Neural progenitor cell (in vitro differentiated cells): ENCODE results near the gene CPLANE1. TPM values are rescaled to one million over a fixed set of nuclear protein-coding genes. Genes with fewer than 3 reads are reported as not detected.

Experiments used
- DNase-seq: peaks from one replicate; pipeline ENCODE4 v3.0.0-alpha.2; 2016; ENCODE audit warnings: low spot score
- H2AFZ ChIP-seq: fragments of 200-600 bp; sonication (generic); replicated peaks from 2 replicates; pipeline ENCODE4 v1.6.1; 2016; ENCODE audit warnings: antibody characterized with exemption
- H3F3A ChIP-seq: fragments of 200-600 bp; sonication (generic); 2 replicates; pipeline ENCODE4 v1.6.1; 2016; ENCODE audit warnings: antibody characterized with exemption, low read depth
- H3K27ac ChIP-seq: fragments of 200-600 bp; sonication (generic); 2 replicates; pipeline ENCODE4 v1.5.1; 2016; ENCODE audit warnings: mild to moderate bottlenecking
- H3K27me3 ChIP-seq: fragments of 200-600 bp; sonication (generic); 2 replicates; pipeline ENCODE4 v1.6.1; 2016; ENCODE audit warnings: mild to moderate bottlenecking, moderate library complexity
- H3K36me3 ChIP-seq: fragments of 200-600 bp; sonication (generic); 2 replicates; pipeline ENCODE4 v1.5.1; 2016
- H3K4me1 ChIP-seq: fragments of 200-600 bp; sonication (generic); 2 replicates; pipeline ENCODE4 v1.6.1; 2016; ENCODE audit warnings: mixed run types
- H3K4me2 ChIP-seq: fragments of 200-600 bp; sonication (generic); 2 replicates; pipeline ENCODE4 v1.6.1; 2016
- H3K4me3 ChIP-seq: fragments of 200-600 bp; sonication (generic); 2 replicates; pipeline ENCODE4 v1.5.1; 2016
- H3K79me2 ChIP-seq: fragments of 200-600 bp; sonication (generic); 2 replicates; pipeline ENCODE4 v1.6.1; 2016; ENCODE audit warnings: low read depth
- H3K9ac ChIP-seq: fragments of 200-600 bp; sonication (generic); 2 replicates; pipeline ENCODE4 v1.6.1; 2016
- H3K9me3 ChIP-seq: fragments of 200-600 bp; sonication (generic); 2 replicates; pipeline ENCODE4 v1.5.1; 2016; ENCODE audit warnings: low read depth
- H4K20me1 ChIP-seq: fragments of 200-600 bp; sonication (generic); 2 replicates; pipeline ENCODE4 v1.6.1; 2016; ENCODE audit warnings: low read depth
- H3K27ac Mint-ChIP-seq: 3 replicates; pipeline ENCODE4 v1.8.0; 2021; ENCODE audit warnings: mixed read lengths
- H3K27me3 Mint-ChIP-seq: 2 replicates; pipeline ENCODE4 v1.8.0; 2022; ENCODE audit warnings: low read depth, mild to moderate bottlenecking, inconsistent platforms, moderate library complexity, mixed read lengths; ENCODE audit not compliant: insufficient read depth
- H3K36me3 Mint-ChIP-seq: 3 replicates; pipeline ENCODE4 v1.8.0; 2021; ENCODE audit warnings: mixed read lengths
- H3K4me1 Mint-ChIP-seq: 3 replicates; pipeline ENCODE4 v1.8.0; 2021; ENCODE audit warnings: mixed read lengths
- H3K4me3 Mint-ChIP-seq: 3 replicates; pipeline ENCODE4 v1.8.0; 2021; ENCODE audit warnings: mild to moderate bottlenecking, moderate library complexity, mixed read lengths
- H3K9me3 Mint-ChIP-seq: 3 replicates; pipeline ENCODE4 v1.8.0; 2020; ENCODE audit warnings: mixed read lengths
- EZH2 ChIP-seq: fragments of 200-600 bp; sonication (generic); IDR thresholded peaks from 2 replicates; pipeline ENCODE4 v1.6.1; 2017; ENCODE audit warnings: antibody characterized with exemption, mild to moderate bottlenecking, moderate library complexity
- EZH2phosphoT487 ChIP-seq: fragments of 200-600 bp; sonication (generic); IDR thresholded peaks from 2 replicates; pipeline ENCODE4 v1.6.1; 2017; ENCODE audit warnings: antibody characterized with exemption
- total RNA-seq: library from RNA; depleted of rRNA; stranded (reverse); fragments of >200 nt; gene quantifications from 2 replicates; pipeline ENCODE4 v1.2.3, GENCODE V29; 2015; ENCODE audit warnings: low replicate concordance
- TF ChIP-seq, protein P1 (sequence below): fragments of 200-600 bp; sonication (generic); IDR thresholded peaks from 2 replicates; pipeline ENCODE4 v1.5.1; 2017; ENCODE audit warnings: antibody characterized with exemption, mild to moderate bottlenecking

CPLANE1 gene
- total RNA-seq, 1 donor from 2014 or later: 23.4 TPM

DNA sequence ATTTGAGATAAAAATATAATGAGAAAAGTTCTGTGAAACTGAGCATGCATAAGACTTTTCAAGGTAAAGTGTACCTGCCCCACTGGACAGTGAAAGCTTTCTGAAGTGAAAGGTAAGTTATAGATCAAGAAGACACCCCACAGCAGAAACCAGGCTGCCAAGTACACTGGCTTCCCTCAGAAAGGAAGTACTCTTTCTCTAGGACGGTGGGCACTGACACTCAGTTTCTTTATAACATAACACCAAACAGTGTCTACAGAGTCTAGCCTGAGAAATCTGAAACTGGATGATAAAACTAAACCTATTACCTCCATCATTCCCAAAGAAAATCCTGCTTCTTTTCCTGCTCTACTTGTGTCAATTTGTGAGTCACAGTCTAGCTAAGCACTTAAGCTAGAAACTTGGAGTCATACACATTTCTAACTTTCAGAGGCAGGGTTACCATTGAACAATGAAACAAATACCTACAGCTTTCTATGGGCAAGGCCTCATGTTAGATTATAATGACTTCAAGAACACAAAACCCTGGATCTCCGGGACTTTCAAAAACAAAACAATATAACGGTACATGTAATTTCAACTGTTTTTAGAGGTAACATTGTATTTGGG lies 136.7 kb downstream of the CPLANE1 start:
- H3K36me3 Mint-ChIP-seq: peaks cover 27% of the 10 kb centered on the region
- H3K4me1 Mint-ChIP-seq: no peaks in the 10 kb centered on the region
- no peaks in the 10 kb centered on the region for H3K9me3 Mint-ChIP-seq
- Histone ChIP-seq H3K27me3 (no peaks in the 10 kb centered on the region), H2AFZ (no peak overlapping the region), H3K4me2 (no peak overlapping the region), H4K20me1 (no peaks in the 10 kb centered on the region), H3K9me3 (no peaks in the 10 kb centered on the region), H3K27ac (no peak overlapping the region), H3K4me3 (no peak overlapping the region), H3F3A (no peaks in the 10 kb centered on the region), H3K36me3 (peaks cover 4% of the 10 kb centered on the region), H3K79me2 (no peaks in the 10 kb centered on the region), H3K9ac (no peak overlapping the region), H3K4me1 (no peaks in the 10 kb centered on the region)
- TF ChIP-seq EZH2phosphoT487: no peak
- no peak for TF ChIP-seq EZH2
- TF ChIP-seq, protein P1, sequence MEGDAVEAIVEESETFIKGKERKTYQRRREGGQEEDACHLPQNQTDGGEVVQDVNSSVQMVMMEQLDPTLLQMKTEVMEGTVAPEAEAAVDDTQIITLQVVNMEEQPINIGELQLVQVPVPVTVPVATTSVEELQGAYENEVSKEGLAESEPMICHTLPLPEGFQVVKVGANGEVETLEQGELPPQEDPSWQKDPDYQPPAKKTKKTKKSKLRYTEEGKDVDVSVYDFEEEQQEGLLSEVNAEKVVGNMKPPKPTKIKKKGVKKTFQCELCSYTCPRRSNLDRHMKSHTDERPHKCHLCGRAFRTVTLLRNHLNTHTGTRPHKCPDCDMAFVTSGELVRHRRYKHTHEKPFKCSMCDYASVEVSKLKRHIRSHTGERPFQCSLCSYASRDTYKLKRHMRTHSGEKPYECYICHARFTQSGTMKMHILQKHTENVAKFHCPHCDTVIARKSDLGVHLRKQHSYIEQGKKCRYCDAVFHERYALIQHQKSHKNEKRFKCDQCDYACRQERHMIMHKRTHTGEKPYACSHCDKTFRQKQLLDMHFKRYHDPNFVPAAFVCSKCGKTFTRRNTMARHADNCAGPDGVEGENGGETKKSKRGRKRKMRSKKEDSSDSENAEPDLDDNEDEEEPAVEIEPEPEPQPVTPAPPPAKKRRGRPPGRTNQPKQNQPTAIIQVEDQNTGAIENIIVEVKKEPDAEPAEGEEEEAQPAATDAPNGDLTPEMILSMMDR: no peak
- H3K27me3 Mint-ChIP-seq: peaks cover 2% of the 10 kb centered on the region
- H3K4me3 Mint-ChIP-seq: no peak overlapping the region
- no peak for DNase-seq
- no peak overlapping the region for H3K27ac Mint-ChIP-seq

DNA sequence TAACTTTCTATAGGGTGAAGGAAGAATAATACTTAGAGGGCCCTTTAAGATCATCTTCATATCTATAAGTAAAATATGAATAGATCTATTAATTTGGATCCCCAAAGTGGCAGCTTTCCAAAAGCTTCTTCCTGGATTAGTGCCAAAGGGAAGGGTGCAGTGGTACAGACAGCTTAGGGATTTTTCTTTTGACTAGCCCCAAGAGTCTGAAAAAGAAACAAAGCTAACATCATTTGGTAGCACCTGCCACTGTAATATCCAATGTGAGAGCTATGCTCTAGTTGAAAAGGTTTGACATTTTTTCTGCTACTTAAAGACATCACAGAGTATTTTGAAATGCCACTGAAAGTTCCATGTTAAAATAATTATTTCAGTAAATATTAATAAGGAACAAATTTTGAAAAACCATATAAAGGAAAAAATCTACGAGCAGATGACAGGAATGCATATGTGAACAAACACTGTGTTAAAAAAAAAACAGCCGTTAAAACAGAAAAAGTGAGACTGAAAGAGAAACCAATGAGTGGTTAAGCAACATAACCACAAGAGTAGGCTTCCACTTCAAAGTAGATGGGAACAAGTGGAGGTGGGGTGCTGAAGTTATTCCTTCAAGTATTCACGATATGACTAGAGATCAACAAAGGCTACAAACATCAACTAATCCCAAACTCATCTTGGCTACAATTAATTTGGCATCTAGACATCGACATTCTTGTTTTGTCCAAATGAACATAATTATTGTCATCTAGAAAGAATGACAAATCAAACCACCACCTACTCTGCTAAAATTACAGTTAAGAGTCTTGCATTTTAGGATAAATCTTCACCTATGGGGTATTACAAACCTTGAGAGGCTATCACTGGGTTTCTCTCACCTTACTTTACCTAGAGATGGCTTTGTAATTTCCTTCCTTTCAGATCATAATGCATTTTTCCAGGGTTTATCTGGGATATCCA lies 137.5 kb downstream of the CPLANE1 start:
- peaks cover 4% of the 10 kb centered on the region for H3K36me3 ChIP-seq
- Mint-ChIP-seq H3K4me1 (no peaks in the 10 kb centered on the region), H3K36me3 (peaks cover 30% of the 10 kb centered on the region), H3K27ac (no peak overlapping the region), H3K4me3 (no peak overlapping the region), H3K9me3 (no peaks in the 10 kb centered on the region), H3K27me3 (peaks cover 2% of the 10 kb centered on the region)
- H3K9ac ChIP-seq: no peak overlapping the region
- no peak overlapping the region for H3K4me2 ChIP-seq
- no peak overlapping the region for H3K4me3 ChIP-seq
- H3K79me2 ChIP-seq: no peaks in the 10 kb centered on the region
- H2AFZ ChIP-seq: no peak overlapping the region
- H3F3A ChIP-seq: no peaks in the 10 kb centered on the region
- no peaks in the 10 kb centered on the region for H3K9me3 ChIP-seq
- no peaks in the 10 kb centered on the region for H3K4me1 ChIP-seq
- H4K20me1 ChIP-seq: no peaks in the 10 kb centered on the region
- no peaks in the 10 kb centered on the region for H3K27me3 ChIP-seq
- no peak overlapping the region for H3K27ac ChIP-seq
- TF ChIP-seq EZH2phosphoT487 (no peak), EZH2 (no peak)
- TF ChIP-seq, protein P1: no peak
- no peak for DNase-seq

DNA sequence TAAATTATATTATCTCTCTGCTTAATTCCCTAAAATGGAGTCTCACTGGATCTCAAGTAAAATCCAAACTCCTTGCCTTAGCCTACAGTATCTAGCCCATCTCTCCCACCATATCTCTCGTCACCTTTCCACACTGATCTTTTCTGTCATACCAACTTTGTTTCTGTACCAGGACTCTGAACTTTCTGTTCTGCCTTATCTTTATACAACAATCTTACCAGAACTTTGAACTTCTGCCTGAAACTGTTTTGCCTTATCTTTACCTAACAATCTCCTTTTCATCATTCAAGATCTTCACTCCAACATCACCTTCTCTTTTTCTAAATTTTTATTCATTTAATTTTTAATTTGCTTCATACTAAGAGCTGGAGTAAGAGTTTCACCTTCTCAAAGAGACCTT lies 139.0 kb downstream of the CPLANE1 start:
- no peak overlapping the region for H3K27ac Mint-ChIP-seq
- H3K4me3 Mint-ChIP-seq: no peak overlapping the region
- no peaks in the 10 kb centered on the region for H3K4me1 Mint-ChIP-seq
- Histone ChIP-seq H3K9ac (no peak overlapping the region), H3K4me3 (no peak overlapping the region), H3K9me3 (no peaks in the 10 kb centered on the region), H3K36me3 (peaks cover 7% of the 10 kb centered on the region), H3K27ac (no peak overlapping the region), H3K79me2 (no peaks in the 10 kb centered on the region), H4K20me1 (no peaks in the 10 kb centered on the region), H3K27me3 (no peaks in the 10 kb centered on the region), H3F3A (no peaks in the 10 kb centered on the region), H3K4me1 (no peaks in the 10 kb centered on the region), H3K4me2 (no peak overlapping the region), H2AFZ (no peak overlapping the region)
- H3K27me3 Mint-ChIP-seq: peaks cover 2% of the 10 kb centered on the region
- TF ChIP-seq EZH2 (no peak), EZH2phosphoT487 (no peak)
- TF ChIP-seq, protein P1: no peak
- H3K9me3 Mint-ChIP-seq: no peaks in the 10 kb centered on the region
- DNase-seq: no peak
- peaks cover 33% of the 10 kb centered on the region for H3K36me3 Mint-ChIP-seq
